ENCODE data around the gene ATL2.

Gene ATL2

GRCh38 chr2:38406597-38407110 is 29.6 kb upstream of the ATL2 start:
- H3K4me3 ChIP-seq (ENCODE audit: low read length) = no peak overlapping the region
- DNase-seq (ENCODE audit: low read depth) = no peak
- TF ChIP-seq, protein P1, sequence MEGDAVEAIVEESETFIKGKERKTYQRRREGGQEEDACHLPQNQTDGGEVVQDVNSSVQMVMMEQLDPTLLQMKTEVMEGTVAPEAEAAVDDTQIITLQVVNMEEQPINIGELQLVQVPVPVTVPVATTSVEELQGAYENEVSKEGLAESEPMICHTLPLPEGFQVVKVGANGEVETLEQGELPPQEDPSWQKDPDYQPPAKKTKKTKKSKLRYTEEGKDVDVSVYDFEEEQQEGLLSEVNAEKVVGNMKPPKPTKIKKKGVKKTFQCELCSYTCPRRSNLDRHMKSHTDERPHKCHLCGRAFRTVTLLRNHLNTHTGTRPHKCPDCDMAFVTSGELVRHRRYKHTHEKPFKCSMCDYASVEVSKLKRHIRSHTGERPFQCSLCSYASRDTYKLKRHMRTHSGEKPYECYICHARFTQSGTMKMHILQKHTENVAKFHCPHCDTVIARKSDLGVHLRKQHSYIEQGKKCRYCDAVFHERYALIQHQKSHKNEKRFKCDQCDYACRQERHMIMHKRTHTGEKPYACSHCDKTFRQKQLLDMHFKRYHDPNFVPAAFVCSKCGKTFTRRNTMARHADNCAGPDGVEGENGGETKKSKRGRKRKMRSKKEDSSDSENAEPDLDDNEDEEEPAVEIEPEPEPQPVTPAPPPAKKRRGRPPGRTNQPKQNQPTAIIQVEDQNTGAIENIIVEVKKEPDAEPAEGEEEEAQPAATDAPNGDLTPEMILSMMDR (conservative IDR thresholded peaks at IDR 0.05; ENCODE audit: low read depth, low read length) = no peak

- no peak overlapping the region for H3K4me3 ChIP-seq (ENCODE audit: low read length)
- TF ChIP-seq, protein P1 (conservative IDR thresholded peaks at IDR 0.05; ENCODE audit: low read depth, low read length) = no peak
- DNase-seq (ENCODE audit: low read depth) = no peak
Measured at GRCh38 chr2:38405917-38406596, 29.0 kb upstream of the ATL2 start.

DNA sequence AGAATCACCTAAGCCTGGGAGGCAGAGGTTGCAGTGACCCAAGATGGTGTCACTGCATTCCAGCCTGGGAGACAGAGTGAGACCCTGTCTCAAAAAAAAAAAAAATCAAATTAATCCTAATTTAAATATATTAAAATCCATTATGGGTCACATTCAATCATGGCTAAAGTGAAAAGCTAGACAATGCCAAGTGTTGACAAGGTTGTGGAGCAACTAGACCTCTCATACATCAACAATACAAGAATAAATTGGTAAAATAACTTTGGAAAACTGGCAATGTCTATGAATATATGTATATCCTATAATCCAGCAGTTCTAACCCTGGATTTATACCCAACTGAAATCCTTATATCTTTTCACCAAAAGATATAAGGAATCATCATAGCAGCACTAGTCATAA is 23.4 kb upstream of the ATL2 start:
- TF ChIP-seq, protein P1 (conservative IDR thresholded peaks at IDR 0.05; ENCODE audit: low read depth, low read length) = no peak
- H3K4me3 ChIP-seq (ENCODE audit: low read length) = no peak overlapping the region
- DNase-seq (ENCODE audit: low read depth) = no peak

DNA sequence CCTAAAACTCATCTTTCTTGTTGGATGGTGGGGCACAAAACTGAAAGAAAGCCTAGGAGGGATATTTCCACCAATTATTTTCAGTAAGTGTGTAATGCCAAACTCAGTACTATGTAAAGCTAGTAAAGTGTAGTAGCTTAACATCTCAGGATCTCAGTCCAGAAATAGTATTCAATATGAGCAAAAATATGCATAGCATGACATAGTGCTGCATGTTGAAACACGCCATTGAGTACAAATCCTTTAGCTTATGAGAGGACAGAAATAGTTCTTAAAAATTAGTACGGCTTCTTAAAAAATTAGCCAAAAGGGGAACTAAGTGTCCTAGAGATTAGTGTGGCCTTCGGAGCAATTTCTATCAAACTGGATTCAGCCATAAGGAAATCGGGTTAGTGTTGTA is 21.7 kb upstream of the ATL2 start:
- DNase-seq (ENCODE audit: low read depth) = no peak
- H3K4me3 ChIP-seq (ENCODE audit: low read length) = no peak overlapping the region

GRCh38 chr2:38394903-38395341 is 17.8 kb upstream of the ATL2 start:
- no peak for DNase-seq (ENCODE audit: low read depth)
- TF ChIP-seq, protein P1 (conservative IDR thresholded peaks at IDR 0.05; ENCODE audit: low read depth, low read length) = no peak
- no peak overlapping the region for H3K4me3 ChIP-seq (ENCODE audit: low read length)

More for the DNA sequence above, 21.7 kb upstream of the ATL2 start:
- TF ChIP-seq, protein P1 (conservative IDR thresholded peaks at IDR 0.05; ENCODE audit: low read depth, low read length) = no peak

DNA sequence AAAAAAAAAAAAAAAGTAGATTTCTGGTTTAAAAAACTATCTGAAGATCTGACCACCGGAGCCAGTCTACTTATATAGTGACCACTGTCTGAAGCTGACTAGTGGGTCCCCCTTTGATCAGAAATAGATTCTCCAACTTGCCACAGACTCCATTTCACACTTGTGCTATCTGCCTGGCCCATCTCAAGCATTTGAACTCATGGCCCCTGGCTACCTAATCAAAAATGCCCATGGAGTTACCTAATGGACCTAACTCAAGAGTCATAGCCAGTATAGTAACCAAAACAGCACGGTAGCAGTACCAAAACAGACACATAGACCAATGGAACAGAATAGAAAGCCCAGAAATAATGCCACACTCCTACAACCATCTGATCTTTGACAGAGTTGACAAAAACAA is 17.0 kb upstream of the ATL2 start:
- TF ChIP-seq, protein P1 (conservative IDR thresholded peaks at IDR 0.05; ENCODE audit: low read depth, low read length) = no peak
- no peak for DNase-seq (ENCODE audit: low read depth)
- H3K4me3 ChIP-seq (ENCODE audit: low read length) = no peak overlapping the region

DNA sequence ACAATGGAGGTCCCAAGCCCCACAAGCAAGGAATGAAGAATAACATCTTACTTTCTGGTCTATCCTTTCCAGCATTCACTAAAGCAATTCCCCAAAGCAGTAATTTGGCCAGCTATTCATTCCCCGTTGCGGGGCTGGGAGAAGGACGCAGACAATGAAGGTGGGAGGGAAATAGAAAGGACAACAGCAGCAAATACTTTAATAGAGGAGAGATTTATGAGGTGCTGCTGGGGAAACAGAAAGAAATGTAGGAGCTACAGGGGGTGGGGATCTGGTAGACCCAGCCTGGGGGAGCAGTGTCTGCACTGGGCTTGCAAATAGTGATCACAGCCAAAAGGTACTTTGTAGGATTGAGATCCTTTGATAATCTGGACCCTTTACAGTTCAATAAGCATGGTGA is 13.9 kb upstream of the ATL2 start:
- DNase-seq (ENCODE audit: low read depth) = no peak
- TF ChIP-seq, protein P1 (conservative IDR thresholded peaks at IDR 0.05; ENCODE audit: low read depth, low read length) = no peak
- no peak overlapping the region for H3K4me3 ChIP-seq (ENCODE audit: low read length)
